GM23338 (cell line): ENCODE results near the gene CETN1. TPM values are rescaled to one million over a fixed set of nuclear protein-coding genes. Genes with fewer than 3 reads are reported as not detected.

Experiments used
- ATAC-seq: fragments of 200-7000 bp; cut with Tn5 transposase; 3 replicates; pipeline ENCODE4 v1.9.1; 2020
- DNase-seq: peaks from one replicate; pipeline ENCODE4 v3.0.0-alpha.2; 2015; ENCODE audit warnings: low spot score
- H2AFZ ChIP-seq: fragments of 200-600 bp; sonication (generic); 2 replicates; pipeline ENCODE4 v1.8.0; 2016; ENCODE audit warnings: antibody characterized with exemption, mild to moderate bottlenecking, moderate library complexity
- H3F3A ChIP-seq: fragments of 200-600 bp; sonication (generic); replicated peaks from 2 replicates; pipeline ENCODE4 v1.8.0; 2017; ENCODE audit warnings: antibody characterized with exemption, mixed run types, low read depth
- H3K27ac ChIP-seq: fragments of 200-600 bp; sonication (generic); 2 replicates; pipeline ENCODE4 v1.6.1; 2016; ENCODE audit warnings: low read depth
- H3K27me3 ChIP-seq: fragments of 200-600 bp; sonication (generic); 2 replicates; pipeline ENCODE4 v1.8.0; 2016; ENCODE audit warnings: mild to moderate bottlenecking, mixed run types, moderate library complexity; ENCODE audit not compliant: insufficient read depth
- H3K36me3 ChIP-seq: fragments of 200-600 bp; sonication (generic); 2 replicates; pipeline ENCODE4 v1.8.0; 2016; ENCODE audit warnings: mild to moderate bottlenecking; ENCODE audit not compliant: insufficient read depth
- H3K4me1 ChIP-seq: fragments of 200-600 bp; sonication (generic); 2 replicates; pipeline ENCODE4 v1.8.0; 2016; ENCODE audit warnings: mild to moderate bottlenecking, moderate library complexity; ENCODE audit not compliant: insufficient read depth
- H3K4me2 ChIP-seq: fragments of 200-600 bp; sonication (generic); 2 replicates; pipeline ENCODE4 v1.7.1; 2017; ENCODE audit warnings: mixed run types
- H3K4me3 ChIP-seq: fragments of 200-600 bp; sonication (generic); 2 replicates; pipeline ENCODE4 v1.6.1; 2016; ENCODE audit warnings: mixed run types
- H3K79me2 ChIP-seq: fragments of 200-600 bp; sonication (generic); replicated peaks from 2 replicates; pipeline ENCODE4 v1.8.0; 2017; ENCODE audit warnings: mild to moderate bottlenecking; ENCODE audit not compliant: insufficient read depth
- H3K9me2 ChIP-seq: fragments of 200-600 bp; sonication (generic); 2 replicates; pipeline ENCODE4 v1.8.0; 2017; ENCODE audit not compliant: insufficient read depth
- H4K20me1 ChIP-seq: fragments of 200-600 bp; sonication (generic); replicated peaks from 2 replicates; pipeline ENCODE4 v1.8.0; 2017; ENCODE audit warnings: mild to moderate bottlenecking; ENCODE audit not compliant: insufficient read depth
- H3K27ac Mint-ChIP-seq: 2 replicates; pipeline ENCODE4 v1.8.0; 2020; ENCODE audit warnings: inconsistent platforms, mild to moderate bottlenecking, moderate library complexity, mixed read lengths
- H3K27me3 Mint-ChIP-seq: 3 replicates; pipeline ENCODE4 v1.8.0; 2022; ENCODE audit warnings: low read depth, mild to moderate bottlenecking, moderate library complexity, mixed read lengths, inconsistent platforms; ENCODE audit not compliant: insufficient read depth, poor library complexity
- H3K36me3 Mint-ChIP-seq: 3 replicates; pipeline ENCODE4 v1.8.0; 2021; ENCODE audit warnings: low read depth, mild to moderate bottlenecking, inconsistent platforms, moderate library complexity, mixed read lengths
- H3K4me1 Mint-ChIP-seq: 3 replicates; pipeline ENCODE4 v1.8.0; 2020; ENCODE audit warnings: mild to moderate bottlenecking, inconsistent platforms, mixed read lengths
- H3K4me3 Mint-ChIP-seq: 3 replicates; pipeline ENCODE4 v1.8.0; 2021; ENCODE audit warnings: moderate library complexity, mild to moderate bottlenecking, inconsistent platforms, mixed read lengths
- H3K9me3 Mint-ChIP-seq: 3 replicates; pipeline ENCODE4 v1.8.0; 2020; ENCODE audit warnings: moderate library complexity, mild to moderate bottlenecking, inconsistent platforms, mixed read lengths
- CREB1 ChIP-seq: fragments of 250-450 bp; sonication (Bioruptor Pico); IDR thresholded peaks from 2 replicates; pipeline ENCODE4 v1.5.0; 2020; ENCODE audit warnings: low read depth, mild to moderate bottlenecking, moderate library complexity
- EZH2 ChIP-seq: fragments of 200-600 bp; sonication (generic); IDR thresholded peaks from one replicate; pipeline ENCODE4 v1.8.0; 2017; ENCODE audit warnings: antibody characterized with exemption, mild to moderate bottlenecking, low read depth; ENCODE audit not compliant: unreplicated experiment
- EZH2phosphoT487 ChIP-seq: fragments of 200-600 bp; sonication (generic); IDR thresholded peaks from one replicate; pipeline ENCODE4 v1.8.1; 2018; ENCODE audit warnings: antibody characterized with exemption; ENCODE audit not compliant: unreplicated experiment
- JUNB ChIP-seq: IDR thresholded peaks from one replicate; pipeline ENCODE4 v1.6.1; 2016; ENCODE audit warnings: antibody characterized with exemption; ENCODE audit not compliant: unreplicated experiment
- NANOG ChIP-seq: IDR thresholded peaks from 2 replicates; pipeline ENCODE4 v1.6.1; 2016; ENCODE audit warnings: antibody characterized with exemption, borderline replicate concordance
- POLR2AphosphoS5 ChIP-seq: IDR thresholded peaks from 2 replicates; pipeline ENCODE4 v1.6.1; 2016; ENCODE audit warnings: antibody characterized with exemption, low read depth
- REST ChIP-seq: IDR thresholded peaks from one replicate; pipeline ENCODE4 v1.6.1; 2018; ENCODE audit warnings: antibody characterized with exemption; ENCODE audit not compliant: unreplicated experiment
- STAT1 ChIP-seq: IDR thresholded peaks from one replicate; pipeline ENCODE4 v1.6.1; 2016; ENCODE audit warnings: antibody characterized with exemption; ENCODE audit not compliant: unreplicated experiment
- ZNF114 ChIP-seq: fragments of 250-450 bp; sonication (Bioruptor Pico); IDR thresholded peaks from 2 replicates; pipeline ENCODE4 v1.5.0; 2020; ENCODE audit warnings: mild to moderate bottlenecking, moderate library complexity
- ZNF331 ChIP-seq: fragments of 250-450 bp; sonication (Bioruptor Pico); IDR thresholded peaks from 2 replicates; pipeline ENCODE4 v1.5.0; 2020; ENCODE audit warnings: low read depth, mild to moderate bottlenecking, moderate library complexity
- polyA plus RNA-seq: library from polyadenylated mRNA; unstranded; fragments of >200 nt; fragmentation: Nextera tagmentation; extraction: Ambion mirVana; gene quantifications from 2 replicates; pipeline ENCODE4 v1.2.1, GENCODE V29; 2016
- total RNA-seq: library from RNA; depleted of rRNA; stranded (reverse); fragments of >200 nt; shearing (Covaris generic); gene quantifications from 2 replicates; pipeline ENCODE4 v1.2.3, GENCODE V29; 2014
- TF ChIP-seq, protein P1 (sequence below): IDR thresholded peaks from 2 replicates; pipeline ENCODE4 v1.6.1; 2016; ENCODE audit warnings: antibody characterized with exemption
- TF ChIP-seq, protein P2 (sequence below), 2 experiments: fragments of 200-600 bp in 1 of 2; sonication (generic) in 1 of 2; conservative IDR thresholded peaks; 2 replicates each; pipeline versions ENCODE4 v1.5.1 to v1.6.1; 2016 to 2017; ENCODE audit warnings: antibody characterized with exemption in 2 of 2, low read depth in 2 of 2, mild to moderate bottlenecking in 2 of 2, moderate library complexity in 1 of 2
- TF ChIP-seq, protein P3 (sequence below): fragments of 250-450 bp; sonication (Bioruptor Pico); IDR thresholded peaks from 2 replicates; pipeline ENCODE4 v1.5.0; 2020; ENCODE audit warnings: mild to moderate bottlenecking, moderate library complexity

Gene CETN1
- total and polyA plus RNA-seq, 2 experiments from 2014 or later, result not detected

- H3K9me2 ChIP-seq, result no peaks in the 10 kb centered on the region
- no peaks in the 10 kb centered on the region for H3K36me3 ChIP-seq
- ATAC-seq (no peak), DNase-seq (no peak)
- H3K9me3 Mint-ChIP-seq, result peaks cover 11% of the 10 kb centered on the region
- H3K4me2 ChIP-seq, result no peak overlapping the region
- no peaks in the 10 kb centered on the region for H3K27me3 ChIP-seq
- no peak overlapping the region for H3K27ac ChIP-seq
- no peak overlapping the region for H3K27ac Mint-ChIP-seq
- no peaks in the 10 kb centered on the region for H4K20me1 ChIP-seq
- no peaks in the 10 kb centered on the region for H3F3A ChIP-seq
- no peaks in the 10 kb centered on the region for H3K79me2 ChIP-seq
- H2AFZ ChIP-seq, result no peak overlapping the region
- peaks cover 8% of the 10 kb centered on the region; the same call in 2 of the 3 replicates for H3K36me3 Mint-ChIP-seq
- H3K27me3 Mint-ChIP-seq, result peaks cover 1% of the 10 kb centered on the region
- no peak overlapping the region for H3K4me3 Mint-ChIP-seq
- H3K4me1 Mint-ChIP-seq, result peaks cover 3% of the 10 kb centered on the region; the same call in 1 of the 3 replicates
- TF ChIP-seq EZH2phosphoT487, result no peak
- TF ChIP-seq POLR2AphosphoS5, result no peak
- TF ChIP-seq, protein P1, sequence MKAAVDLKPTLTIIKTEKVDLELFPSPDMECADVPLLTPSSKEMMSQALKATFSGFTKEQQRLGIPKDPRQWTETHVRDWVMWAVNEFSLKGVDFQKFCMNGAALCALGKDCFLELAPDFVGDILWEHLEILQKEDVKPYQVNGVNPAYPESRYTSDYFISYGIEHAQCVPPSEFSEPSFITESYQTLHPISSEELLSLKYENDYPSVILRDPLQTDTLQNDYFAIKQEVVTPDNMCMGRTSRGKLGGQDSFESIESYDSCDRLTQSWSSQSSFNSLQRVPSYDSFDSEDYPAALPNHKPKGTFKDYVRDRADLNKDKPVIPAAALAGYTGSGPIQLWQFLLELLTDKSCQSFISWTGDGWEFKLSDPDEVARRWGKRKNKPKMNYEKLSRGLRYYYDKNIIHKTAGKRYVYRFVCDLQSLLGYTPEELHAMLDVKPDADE, result no peak
- TF ChIP-seq, protein P2, sequence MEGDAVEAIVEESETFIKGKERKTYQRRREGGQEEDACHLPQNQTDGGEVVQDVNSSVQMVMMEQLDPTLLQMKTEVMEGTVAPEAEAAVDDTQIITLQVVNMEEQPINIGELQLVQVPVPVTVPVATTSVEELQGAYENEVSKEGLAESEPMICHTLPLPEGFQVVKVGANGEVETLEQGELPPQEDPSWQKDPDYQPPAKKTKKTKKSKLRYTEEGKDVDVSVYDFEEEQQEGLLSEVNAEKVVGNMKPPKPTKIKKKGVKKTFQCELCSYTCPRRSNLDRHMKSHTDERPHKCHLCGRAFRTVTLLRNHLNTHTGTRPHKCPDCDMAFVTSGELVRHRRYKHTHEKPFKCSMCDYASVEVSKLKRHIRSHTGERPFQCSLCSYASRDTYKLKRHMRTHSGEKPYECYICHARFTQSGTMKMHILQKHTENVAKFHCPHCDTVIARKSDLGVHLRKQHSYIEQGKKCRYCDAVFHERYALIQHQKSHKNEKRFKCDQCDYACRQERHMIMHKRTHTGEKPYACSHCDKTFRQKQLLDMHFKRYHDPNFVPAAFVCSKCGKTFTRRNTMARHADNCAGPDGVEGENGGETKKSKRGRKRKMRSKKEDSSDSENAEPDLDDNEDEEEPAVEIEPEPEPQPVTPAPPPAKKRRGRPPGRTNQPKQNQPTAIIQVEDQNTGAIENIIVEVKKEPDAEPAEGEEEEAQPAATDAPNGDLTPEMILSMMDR (conservative IDR thresholded peaks at IDR 0.05; ENCODE audit: low read depth in 2 of 2), result no peak
- no peak for TF ChIP-seq ZNF331 (CRISPR knock-in tag)
- TF ChIP-seq REST, result no peak
- TF ChIP-seq ZNF114 (CRISPR knock-in tag), result no peak
- TF ChIP-seq, protein P3, sequence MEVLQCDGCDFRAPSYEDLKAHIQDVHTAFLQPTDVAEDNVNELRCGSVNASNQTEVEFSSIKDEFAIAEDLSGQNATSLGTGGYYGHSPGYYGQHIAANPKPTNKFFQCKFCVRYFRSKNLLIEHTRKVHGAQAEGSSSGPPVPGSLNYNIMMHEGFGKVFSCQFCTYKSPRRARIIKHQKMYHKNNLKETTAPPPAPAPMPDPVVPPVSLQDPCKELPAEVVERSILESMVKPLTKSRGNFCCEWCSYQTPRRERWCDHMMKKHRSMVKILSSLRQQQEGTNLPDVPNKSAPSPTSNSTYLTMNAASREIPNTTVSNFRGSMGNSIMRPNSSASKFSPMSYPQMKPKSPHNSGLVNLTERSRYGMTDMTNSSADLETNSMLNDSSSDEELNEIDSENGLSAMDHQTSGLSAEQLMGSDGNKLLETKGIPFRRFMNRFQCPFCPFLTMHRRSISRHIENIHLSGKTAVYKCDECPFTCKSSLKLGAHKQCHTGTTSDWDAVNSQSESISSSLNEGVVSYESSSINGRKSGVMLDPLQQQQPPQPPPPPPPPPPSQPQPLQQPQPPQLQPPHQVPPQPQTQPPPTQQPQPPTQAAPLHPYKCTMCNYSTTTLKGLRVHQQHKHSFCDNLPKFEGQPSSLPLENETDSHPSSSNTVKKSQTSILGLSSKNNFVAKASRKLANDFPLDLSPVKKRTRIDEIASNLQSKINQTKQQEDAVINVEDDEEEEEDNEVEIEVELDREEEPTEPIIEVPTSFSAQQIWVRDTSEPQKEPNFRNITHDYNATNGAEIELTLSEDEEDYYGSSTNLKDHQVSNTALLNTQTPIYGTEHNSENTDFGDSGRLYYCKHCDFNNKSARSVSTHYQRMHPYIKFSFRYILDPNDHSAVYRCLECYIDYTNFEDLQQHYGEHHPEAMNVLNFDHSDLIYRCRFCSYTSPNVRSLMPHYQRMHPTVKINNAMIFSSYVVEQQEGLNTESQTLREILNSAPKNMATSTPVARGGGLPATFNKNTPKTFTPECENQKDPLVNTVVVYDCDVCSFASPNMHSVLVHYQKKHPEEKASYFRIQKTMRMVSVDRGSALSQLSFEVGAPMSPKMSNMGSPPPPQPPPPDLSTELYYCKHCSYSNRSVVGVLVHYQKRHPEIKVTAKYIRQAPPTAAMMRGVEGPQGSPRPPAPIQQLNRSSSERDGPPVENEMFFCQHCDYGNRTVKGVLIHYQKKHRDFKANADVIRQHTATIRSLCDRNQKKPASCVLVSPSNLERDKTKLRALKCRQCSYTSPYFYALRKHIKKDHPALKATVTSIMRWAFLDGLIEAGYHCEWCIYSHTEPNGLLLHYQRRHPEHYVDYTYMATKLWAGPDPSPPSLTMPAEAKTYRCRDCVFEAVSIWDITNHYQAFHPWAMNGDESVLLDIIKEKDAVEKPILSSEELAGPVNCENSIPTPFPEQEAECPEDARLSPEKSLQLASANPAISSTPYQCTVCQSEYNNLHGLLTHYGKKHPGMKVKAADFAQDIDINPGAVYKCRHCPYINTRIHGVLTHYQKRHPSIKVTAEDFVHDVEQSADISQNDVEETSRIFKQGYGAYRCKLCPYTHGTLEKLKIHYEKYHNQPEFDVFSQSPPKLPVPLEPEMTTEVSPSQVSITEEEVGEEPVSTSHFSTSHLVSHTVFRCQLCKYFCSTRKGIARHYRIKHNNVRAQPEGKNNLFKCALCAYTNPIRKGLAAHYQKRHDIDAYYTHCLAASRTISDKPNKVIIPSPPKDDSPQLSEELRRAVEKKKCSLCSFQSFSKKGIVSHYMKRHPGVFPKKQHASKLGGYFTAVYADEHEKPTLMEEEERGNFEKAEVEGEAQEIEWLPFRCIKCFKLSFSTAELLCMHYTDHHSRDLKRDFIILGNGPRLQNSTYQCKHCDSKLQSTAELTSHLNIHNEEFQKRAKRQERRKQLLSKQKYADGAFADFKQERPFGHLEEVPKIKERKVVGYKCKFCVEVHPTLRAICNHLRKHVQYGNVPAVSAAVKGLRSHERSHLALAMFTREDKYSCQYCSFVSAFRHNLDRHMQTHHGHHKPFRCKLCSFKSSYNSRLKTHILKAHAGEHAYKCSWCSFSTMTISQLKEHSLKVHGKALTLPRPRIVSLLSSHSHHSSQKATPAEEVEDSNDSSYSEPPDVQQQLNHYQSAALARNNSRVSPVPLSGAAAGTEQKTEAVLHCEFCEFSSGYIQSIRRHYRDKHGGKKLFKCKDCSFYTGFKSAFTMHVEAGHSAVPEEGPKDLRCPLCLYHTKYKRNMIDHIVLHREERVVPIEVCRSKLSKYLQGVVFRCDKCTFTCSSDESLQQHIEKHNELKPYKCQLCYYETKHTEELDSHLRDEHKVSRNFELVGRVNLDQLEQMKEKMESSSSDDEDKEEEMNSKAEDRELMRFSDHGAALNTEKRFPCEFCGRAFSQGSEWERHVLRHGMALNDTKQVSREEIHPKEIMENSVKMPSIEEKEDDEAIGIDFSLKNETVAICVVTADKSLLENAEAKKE (CRISPR knock-in tag), result no peak
- TF ChIP-seq NANOG, result no peak
- no peak for TF ChIP-seq JUNB
- no peak for TF ChIP-seq STAT1
- TF ChIP-seq EZH2, result no peak
- TF ChIP-seq CREB1 (CRISPR knock-in tag), result no peak
- H3K4me1 ChIP-seq, result no peaks in the 10 kb centered on the region
- H3K4me3 ChIP-seq, result no peak overlapping the region
Measured at GRCh38 chr18:551404-552061, 28.6 kb upstream of the CETN1 start.
